Nucleus accumbens (tissue), 56 donors: ENCODE data around the gene PUS7.
"Not testable (repeated sequence)": the region's sequence is repeated elsewhere in the genome, so short reads cannot be mapped to it uniquely, and the experiment has no call there.

ENCODE experiments used
- DNase-seq, 56 donors: peaks; one replicate each; lab custom pipeline; 2025; lab: John Stamatoyannopoulos, UW

PUS7 gene

DNA sequence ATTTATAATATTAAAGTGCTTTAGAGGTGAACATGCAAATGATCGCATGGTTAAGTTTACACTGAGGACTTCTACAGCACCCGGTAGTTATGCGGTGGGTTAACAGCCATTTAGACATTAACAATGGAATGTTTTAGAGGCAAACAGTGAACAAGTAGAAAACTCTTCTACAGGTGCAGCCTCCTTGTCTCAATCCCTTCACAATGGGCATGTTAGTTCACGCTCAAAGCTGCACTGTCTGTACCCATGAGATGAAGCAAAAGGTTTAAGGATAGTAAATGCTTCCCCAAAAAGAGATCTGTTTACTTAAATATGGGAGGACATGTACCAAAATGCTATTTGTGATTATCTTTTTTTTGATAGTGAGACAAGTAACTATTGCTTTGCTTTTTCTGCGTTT is 25.1 kb downstream of the PUS7 start:
- DNase-seq, result no peak

DNA sequence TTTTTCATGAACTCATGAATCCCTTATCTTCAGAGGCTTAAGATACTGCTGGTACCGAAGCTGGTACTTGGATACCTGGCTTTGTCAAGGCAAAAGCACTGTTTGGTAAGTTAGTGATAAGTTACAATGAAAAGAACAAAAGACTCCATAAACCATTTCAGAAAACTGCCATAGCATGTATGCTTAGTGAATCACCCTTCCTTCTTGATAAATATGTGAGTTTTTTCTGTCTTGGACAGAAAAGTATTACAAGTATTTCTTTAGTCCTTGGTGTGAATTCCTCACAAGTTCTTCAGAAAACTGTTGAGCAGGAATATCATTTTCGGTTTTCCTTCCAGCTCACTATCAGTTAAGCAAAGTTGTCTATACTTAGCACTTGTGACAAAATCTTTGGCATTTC is 25.6 kb downstream of the PUS7 start:
- DNase-seq, result no peak

DNA sequence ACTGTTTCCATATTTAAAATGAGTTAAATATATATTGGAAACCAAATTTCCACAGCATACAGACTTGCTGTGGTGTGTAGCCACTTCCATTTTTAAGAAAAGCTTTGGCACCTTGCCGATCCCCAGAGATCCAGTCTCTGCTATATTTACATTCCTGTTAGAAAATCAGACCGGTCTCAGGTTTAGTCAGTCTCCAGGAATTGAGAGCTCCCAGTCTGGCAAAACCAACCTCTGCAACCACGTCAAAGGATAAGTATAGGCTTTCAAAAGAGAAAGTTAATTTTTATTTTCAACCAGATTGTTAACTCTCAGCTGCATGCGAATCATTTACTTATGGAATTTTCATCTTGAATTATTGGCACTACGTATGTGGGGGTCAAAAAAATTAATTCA is 28.2 kb downstream of the PUS7 start:
- DNase-seq, result no peak

DNA sequence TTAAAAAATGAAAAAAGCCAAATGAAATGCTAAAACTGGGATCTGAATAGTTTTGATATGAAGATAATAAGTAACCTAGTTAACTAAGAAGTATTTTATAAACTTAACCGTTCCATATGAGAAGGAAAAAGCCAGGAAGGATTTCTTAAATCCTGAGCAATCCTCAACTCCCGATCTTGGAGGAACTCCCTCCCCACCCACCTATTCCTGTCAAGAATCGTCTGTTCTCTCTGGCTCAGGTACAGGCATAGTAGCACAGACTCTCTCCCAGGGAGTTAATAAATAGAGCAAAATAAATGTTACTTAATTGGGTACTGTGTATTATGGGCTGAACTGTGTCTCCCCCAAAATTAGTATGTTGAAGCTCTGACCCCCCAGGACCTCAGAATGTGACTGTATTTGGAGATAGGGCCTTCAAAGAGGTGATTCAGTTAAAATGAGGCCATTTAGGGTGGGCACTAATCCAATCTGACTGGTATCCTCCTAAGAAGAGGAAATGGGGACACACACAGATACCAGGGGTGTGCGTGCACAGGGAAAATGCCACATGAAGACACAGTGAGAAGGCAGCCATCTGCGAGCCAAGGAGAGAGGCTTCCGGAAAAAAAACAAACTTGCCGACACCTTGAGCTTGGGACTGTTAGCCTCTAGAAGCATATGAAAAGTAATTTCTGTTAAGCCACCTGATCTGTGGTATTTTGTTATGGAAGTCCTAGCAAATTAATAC is 28.7 kb downstream of the PUS7 start:
- peak in 6 of 56 donors; percentile 2 to 21 (median 4) for DNase-seq

DNA sequence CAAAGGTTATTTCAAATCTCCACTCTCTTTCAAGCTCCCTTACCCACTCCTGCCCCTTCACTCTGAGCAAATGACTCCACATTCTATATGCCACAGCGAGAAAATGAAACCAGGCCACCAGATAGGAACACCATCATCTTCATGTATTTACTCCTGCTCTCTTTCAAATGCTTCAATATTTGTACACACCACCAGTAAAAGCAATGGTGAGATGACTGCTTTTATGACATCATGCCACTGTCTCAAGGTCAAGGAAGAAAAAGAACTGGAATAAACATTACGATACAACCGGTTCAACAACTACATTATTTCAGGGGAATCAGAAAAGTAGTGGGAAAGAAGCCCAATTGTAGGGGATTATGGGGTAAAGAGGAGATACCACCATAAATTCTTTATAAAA is 32.7 kb downstream of the PUS7 start:
- DNase-seq, result no peak

DNA sequence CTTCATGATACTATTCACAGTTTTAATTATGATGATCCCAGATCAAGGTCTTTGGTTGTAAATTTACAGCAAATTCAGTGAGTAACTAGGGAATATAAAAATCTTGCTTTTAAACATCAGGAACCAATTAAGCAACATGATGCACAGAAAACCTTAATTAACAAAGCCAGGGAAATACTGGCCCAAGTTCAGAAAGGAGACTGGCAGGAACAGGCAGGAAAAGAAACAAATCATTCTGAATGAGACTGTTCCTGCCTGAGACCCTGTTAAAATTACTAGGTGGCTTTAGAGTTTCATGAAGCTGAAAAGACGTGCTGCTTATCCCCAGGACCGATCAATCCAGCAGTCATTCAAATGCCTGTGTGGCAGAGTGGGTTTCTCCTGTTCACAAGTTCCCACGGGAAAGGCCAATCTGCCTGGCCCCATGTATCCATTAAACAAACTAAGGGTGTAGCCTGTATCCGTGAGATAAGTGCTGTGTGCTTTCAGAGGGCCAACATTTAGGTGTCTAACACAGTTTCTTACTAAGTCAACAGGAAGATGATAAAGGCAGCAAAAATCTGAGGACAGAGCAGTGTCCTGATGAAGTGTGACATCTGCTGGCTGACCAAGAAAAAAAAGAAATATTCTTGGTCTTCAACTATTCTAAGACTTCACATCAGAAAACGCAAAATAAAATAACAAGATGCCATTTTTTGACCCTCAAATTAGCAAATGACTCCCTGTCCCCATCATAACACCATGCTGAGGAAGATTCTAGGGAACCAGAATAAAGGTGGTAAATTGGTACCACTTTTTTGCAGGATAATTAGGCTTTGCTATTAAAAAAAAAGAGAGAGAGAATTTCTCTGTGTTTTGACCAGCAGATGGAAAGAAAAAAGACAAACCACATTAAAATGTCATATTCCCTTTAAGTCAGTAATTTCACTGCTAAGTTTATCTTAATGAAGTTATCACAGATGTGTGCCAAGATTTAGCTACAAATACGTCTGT is 34.2 kb downstream of the PUS7 start:
- peak in 8 of 56 donors; percentile 0 to 23 (median 4) for DNase-seq

DNA sequence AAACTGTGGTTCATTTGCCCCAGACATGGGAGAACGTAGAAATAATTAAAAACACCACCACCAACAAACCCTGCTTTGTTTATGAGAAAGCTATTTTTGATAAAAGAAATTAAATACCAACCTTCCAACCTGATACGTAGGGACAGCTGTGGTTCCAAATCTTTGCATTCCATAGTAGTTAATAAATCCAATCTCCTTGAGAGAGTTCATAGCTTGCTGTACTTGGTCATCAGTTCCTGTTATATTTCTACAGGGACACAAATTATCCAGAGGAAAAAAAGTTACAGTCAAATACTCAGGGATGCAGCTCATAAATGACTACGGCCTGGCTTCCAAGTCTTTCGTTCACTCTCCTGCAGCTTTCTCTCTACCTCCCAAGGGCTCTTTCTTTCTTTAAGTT is 41.1 kb downstream of the PUS7 start:
- DNase-seq, result no peak

DNA sequence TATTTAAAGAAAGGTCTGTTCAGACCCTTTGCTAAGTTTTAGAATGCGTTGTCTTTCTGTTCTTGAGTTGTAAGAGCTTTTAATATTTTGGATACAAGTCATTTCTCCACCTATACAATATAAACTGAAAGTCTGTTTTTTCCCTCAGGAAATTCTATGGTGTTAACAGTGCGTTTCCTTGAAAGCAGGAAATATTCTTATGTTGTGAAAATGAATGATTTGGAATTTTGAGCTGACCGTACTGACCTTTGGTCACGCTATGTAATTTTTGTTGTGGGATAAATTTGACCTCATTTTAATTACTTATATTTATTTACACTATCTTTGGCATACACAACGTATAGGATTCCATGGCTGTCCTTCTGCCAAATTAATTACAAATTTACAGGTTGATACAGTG is 43.5 kb downstream of the PUS7 start:
- DNase-seq, result no peak

DNA sequence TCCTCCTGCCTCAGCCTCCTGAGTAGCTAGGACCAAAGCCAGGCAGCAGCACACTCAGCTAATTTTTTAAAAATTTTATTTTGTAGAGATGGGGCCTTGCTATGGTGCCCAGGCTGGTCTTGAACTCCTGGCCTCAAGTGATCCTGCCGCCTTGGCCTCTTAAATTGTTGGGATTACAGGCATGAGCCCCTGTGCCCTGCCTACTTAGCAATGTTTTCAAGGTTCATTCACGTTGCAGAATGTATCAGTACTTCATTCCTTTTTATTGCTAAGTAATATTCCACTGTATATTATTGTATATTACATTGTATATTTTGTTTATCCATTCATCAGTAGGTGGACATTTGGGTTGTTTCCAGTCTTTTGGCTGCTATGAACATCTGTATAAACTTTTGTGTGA is 44.2 kb downstream of the PUS7 start:
- DNase-seq, result no peak

DNA sequence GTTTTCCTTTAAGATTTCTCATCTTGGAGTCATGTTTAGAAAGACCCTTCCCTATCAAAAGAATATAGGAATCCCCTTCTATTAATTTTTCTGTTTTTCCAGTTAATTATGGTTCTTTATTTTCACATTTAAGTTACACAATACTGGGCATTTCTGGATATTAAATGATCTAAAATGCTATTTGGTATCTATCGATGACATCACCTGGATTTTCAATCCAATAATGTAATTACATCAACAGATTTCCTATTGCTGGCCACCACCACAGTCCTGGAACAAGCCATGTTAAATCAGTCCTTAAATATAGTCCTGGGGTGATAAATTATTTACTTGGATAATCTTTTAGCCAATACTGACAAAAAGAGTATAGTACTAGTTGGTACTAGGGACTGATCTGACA is 48.0 kb downstream of the PUS7 start:
- DNase-seq, result no peak

DNA sequence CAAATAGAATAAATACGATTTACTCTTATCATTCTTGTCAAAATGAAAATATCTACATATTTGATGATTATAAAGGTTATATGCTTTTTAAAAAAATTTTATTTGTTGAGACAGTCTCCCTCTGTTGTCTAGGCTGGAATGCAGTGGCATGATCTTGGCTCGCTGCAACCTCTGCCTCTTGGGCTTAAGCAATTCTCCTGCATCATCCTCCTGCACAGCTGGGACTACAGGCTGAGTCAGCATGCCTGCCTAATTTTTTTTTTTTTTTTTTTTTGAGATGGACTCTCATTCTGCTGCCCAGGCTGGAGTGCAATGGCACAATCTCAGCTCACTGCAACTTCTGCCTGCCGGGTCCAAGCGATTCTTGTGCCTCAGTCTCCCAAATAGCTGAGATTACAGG is 48.9 kb downstream of the PUS7 start:
- no peak for DNase-seq

DNA sequence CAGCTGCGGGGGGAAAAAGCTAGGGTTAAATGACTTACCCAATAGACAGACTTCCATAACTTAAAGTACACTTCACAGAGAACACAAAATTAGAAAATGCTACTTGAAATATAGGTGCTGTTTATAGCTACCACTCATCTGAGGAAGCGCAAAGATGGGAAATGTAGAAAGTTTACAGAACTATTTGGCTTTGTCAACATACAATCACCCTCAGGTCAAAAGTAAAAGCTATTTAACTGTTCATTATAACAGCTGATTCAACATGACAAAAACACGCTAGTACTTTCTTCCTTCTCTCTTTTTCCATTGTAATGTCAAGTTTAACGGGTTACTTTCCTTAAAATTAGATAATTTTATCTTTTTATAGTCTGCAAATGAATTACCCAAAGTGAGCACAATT is 51.2 kb downstream of the PUS7 start:
- no peak for DNase-seq

DNA sequence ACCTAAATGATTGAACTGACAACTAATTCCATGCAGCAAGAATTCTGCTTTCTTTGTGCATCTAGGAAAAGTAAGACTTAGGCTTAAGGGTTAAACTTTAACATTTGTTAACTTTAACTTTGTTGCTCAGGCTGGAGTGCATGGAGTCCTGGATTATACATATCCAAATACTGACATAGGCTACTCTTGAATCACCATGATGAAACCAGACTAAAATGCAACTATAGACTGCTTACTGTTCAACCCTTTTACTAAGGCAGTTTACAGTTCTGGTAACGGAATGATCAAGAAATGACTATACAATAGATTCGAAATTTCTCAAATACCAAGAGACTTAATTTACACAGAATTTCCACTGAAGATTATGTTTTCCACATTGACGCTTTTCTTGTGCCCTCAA is 52.0 kb downstream of the PUS7 start:
- DNase-seq, result no peak

DNA sequence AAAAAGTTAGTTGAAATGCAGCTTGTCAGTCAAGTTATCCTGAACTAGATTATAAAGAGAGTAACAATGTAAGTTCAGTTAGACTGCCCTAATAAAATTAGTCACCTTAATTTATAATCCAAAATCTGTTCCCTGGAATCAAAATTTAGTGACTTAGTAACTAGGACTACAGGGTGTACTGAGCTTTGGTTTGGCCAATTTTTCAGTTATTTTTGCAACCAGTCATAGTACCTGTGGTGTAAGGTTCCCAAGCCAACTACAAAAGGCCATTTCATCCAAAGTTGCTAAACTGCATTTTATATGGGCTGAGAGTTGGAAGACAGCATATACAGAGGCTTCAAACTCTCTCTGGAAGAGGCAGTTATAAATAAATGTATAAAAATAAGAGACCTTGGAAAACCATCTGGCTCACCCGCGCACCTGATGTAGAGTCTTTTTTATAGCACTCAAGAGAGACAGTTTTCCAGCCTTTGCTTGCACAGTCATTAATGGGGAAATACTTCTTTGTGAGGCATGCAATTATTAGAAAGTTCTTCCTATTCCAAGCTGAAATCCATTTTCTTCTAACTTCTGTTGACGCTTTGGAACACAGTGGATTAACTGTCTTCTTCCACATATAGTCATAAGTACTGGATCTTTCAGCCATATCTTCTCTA is 59.2 kb downstream of the PUS7 start:
- DNase-seq, result no peak

DNA sequence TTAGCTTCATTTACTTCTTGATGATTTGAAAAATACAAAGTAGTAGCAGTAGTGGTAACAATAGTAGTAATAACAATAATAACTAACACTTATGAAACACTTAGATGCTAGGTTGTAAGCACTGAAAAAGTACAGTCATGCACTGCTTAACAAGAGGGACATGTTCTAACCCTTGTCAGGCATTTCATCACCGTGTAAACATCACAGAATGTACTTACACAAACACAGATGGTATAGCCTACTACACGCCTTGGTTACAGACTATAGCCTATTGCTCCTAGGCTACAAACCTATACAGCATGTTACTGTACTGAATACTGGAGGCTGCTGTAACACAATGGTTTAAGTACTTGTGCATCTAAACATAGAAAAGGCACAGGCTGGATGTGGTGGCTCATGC is 60.6 kb downstream of the PUS7 start:
- no peak for DNase-seq

DNA sequence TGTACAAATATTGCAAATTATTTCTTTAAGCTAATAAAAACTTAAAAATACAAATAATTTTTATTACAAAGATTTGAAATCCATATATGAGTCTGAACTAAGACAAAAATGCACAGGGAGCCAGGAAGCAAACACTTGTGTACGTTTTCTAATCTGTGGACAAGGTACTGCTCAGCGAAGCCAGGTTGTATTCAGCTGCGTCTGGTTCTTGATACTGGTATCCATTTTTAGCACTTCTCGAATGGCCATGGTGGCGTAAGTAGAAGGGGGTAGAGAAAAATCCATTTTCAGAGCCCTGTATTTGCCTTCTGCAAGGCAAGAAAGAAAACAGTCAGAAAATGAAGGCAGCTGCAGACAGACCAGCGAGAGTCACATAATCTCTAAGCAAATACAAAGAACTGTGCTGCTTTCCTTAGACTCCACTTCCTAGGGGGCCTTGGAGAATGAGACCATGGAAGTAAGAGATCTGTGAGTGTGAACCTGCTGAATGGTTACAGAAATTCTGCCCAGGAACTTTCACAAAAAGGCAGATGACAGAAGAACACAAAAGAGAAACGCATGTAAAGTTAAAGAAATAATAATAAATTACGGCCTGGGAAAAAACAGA is 64.3 kb downstream of the PUS7 start:
- no peak for DNase-seq

DNA sequence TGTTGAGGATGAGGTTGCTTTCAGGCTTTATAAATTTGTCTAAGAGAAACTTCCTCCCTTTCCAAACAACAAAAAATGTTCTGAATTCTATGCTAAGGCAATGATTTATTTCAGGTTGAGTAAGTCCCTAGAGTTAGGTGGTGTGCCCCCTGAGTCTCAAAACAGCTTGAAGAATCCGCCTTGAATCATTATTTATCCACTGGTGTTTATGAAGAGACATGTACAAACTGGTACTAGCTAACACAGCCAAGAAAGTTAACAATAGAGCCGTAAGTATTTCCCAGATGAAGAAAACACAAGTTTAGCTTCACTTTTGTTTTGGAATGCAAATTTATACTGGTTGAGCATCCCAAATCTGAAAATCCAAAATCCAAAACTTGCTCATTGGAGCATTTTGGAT is 67.2 kb downstream of the PUS7 start:
- DNase-seq, result no peak

DNA sequence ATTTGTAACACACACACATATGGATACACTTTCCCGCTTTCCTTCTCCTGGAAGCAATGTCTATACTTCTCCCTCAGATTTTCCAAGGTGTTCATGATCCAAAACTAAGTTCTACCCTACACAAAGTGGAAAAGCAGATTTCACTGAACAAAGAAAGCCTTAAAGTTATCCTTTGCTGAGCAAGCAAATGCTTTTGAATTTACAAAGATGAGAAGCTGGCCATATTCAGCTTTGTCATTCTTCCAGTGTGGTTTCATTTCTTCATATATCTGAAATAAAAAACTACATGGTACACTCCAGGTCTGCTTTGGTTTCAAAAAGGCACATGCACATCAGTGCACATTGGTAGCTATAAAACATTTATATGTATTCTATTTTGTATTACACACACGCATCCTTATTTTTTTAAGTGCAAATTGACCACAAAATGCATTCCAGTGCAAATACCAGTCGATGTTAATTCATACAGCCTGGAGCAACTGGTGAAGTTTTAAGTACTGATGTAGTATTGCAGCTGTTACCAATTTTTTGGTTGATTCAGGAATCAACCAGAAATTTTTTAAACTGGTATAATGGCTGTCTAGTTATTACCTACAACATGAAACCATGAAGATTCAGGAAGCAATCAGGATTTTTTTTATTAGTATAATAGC is 67.8 kb downstream of the PUS7 start:
- no peak for DNase-seq

DNA sequence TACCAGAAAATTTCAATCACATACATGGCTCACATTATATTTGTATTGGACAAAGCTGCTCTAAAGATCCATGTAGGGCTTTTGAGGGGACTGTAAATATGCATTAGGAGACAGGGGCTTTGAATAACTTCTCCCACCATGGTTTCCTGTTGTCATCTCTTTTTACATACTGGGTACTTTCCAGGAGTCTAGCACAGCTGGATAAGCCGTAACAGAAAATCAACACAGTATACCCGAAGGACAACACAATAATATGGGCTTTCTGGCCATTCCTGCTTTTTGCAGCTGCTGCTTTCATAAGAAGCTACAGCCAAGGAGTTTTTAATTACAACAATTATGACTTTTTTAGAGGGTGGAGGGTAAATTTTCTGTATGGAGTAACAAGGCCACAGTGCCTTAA is 70.0 kb downstream of the PUS7 start:
- no peak for DNase-seq

DNA sequence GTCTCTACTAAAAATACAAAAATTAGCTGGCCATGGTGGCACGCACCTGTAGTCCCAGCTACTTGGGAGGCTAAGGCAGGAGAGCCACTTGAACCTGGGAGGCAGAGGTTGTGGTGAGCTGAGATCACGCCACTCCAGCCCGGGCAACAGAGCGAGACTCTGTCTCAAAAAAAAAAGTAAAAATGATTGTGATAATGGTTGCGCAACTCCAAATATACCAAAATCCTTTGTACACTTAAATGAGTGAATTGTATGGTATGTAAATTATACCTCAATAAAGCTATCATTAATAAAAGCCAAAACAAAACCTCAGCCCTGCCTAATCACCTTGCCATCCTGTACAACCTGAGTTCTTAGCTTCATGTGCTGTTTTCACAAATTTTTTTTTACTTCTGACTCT is 71.2 kb downstream of the PUS7 start:
- DNase-seq, result not testable (repeated sequence)
